Measurements from ENCODE around the gene KRT80. TPM values are rescaled to one million over a fixed set of nuclear protein-coding genes. Genes with fewer than 3 reads are reported as not detected.

Gene KRT80
- total RNA-seq, 1 experiment from 2014 or later: not detected

DNA sequence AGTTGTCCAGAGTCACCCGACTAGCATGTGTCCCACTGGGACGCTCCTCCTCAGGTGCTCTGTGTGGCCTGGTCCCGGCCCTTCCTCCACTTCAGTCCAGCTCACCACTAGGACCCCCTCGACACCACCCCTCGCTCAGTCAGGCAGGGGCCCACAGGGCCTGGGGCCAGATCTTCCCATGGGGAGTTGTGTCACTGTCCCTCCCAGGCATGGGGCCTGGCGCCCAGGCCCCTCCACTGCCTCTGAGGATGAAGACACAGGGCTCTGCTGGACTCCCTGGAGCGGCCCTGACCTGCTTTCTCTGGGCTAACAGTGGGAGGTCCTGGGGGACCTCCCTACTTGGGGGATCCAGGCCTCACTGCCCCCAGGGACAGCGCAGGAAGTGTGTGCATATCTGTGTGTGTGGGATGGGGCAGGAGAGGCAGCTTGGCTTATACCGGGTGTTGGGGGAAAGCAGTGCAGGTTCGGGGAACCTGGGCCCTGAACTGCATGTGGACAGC, 43.8 kb downstream of the KRT80 start:
- H3K9me2 ChIP-seq (replicated peaks; ENCODE audit: insufficient read depth, low read length): no peaks in the 10 kb centered on the region
- no peak overlapping the region for H3K27ac ChIP-seq (ENCODE audit: low read length)
- DNase-seq: no peak
- H2AFZ ChIP-seq (ENCODE audit: low read length): no peak overlapping the region
- H3K9ac ChIP-seq (ENCODE audit: low read length): no peak overlapping the region
- H3K27me3 ChIP-seq (ENCODE audit: low read length): no peaks in the 10 kb centered on the region
- H3K4me3 ChIP-seq (ENCODE audit: low read length): no peak overlapping the region
- H4K20me1 ChIP-seq (ENCODE audit: insufficient read depth, low read depth, low read length): no peaks in the 10 kb centered on the region
- no peaks in the 10 kb centered on the region for H3K79me2 ChIP-seq (ENCODE audit: low read length)
- H3K9me3 ChIP-seq (ENCODE audit: low read length): no peaks in the 10 kb centered on the region
- H3K36me3 ChIP-seq (ENCODE audit: insufficient read depth, low read length): no peaks in the 10 kb centered on the region
- no peak overlapping the region for H3K4me2 ChIP-seq (ENCODE audit: low read depth, low read length, poor library complexity, severe bottlenecking)
- H3K4me1 ChIP-seq (ENCODE audit: low read length): no peaks in the 10 kb centered on the region

DNA sequence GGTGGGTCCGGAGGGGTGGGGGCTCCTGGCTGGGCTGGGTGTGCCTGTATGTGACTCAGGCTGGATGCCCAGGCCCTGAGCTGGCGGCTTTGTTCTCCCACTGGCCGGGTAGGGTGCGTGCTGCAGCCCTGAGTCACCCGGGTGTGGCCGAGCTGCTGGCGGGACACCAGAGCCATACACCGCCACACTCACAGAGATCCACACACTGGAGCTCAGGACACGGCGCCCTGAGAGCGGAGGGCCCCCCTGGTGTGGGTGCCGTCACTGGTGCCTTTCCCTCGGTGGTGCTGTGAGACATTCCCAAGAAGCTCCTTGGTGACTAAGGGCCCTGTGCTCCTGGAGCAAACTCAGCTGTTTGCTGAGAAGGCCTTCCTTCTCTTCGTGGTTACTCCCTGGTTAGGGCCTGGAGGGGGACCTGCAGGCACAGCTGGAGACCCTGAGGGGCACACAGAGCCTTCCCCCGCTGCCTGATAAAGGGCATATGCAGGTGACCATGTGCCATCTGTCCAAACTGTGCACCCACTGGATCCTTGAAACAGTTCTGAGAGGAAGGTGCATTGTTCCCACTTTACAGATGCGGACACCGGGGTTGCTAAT, 44.3 kb downstream of the KRT80 start:
- Histone ChIP-seq H3K27ac (ENCODE audit: low read length) (no peak overlapping the region), H3K4me3 (ENCODE audit: low read length) (no peak overlapping the region), H3K4me1 (ENCODE audit: low read length) (no peaks in the 10 kb centered on the region), H3K9me2 (replicated peaks; ENCODE audit: insufficient read depth, low read length) (no peaks in the 10 kb centered on the region), H3K4me2 (ENCODE audit: low read depth, low read length, poor library complexity, severe bottlenecking) (no peak overlapping the region), H3K9ac (ENCODE audit: low read length) (no peak overlapping the region), H4K20me1 (ENCODE audit: insufficient read depth, low read depth, low read length) (no peaks in the 10 kb centered on the region), H2AFZ (ENCODE audit: low read length) (no peak overlapping the region), H3K79me2 (ENCODE audit: low read length) (no peaks in the 10 kb centered on the region), H3K27me3 (ENCODE audit: low read length) (no peaks in the 10 kb centered on the region), H3K9me3 (ENCODE audit: low read length) (no peaks in the 10 kb centered on the region), H3K36me3 (ENCODE audit: insufficient read depth, low read length) (no peaks in the 10 kb centered on the region)
- DNase-seq: no peak

DNA sequence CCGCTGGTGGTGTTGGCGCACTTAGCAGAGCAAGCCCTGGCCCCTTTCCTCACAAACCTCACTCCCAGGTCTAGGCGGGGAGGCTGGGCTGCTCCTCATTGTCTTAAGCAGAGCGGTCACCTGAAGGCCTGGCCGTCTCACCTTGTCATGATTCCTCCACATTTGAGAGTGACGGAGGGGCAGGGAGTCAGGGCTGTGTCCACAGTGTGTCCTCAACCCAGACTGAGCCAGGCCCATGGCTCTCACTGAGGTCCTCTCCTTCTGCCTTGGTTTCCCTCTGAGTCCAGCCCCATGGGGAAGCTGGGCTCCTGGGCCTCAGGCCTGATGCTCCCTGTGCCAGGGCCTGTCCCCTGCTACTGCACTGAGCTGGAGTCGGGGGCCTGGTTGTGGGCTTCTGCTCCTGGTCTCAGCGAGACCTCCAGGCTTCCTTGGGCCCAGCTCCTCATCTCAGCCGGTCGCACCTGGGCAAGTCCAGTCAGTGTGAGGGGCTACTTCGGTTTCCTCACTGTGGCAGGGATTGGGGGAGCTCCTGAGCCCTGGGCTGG, 44.9 kb downstream of the KRT80 start:
- H3K4me1 ChIP-seq (ENCODE audit: low read length): no peaks in the 10 kb centered on the region
- no peak for DNase-seq
- no peak overlapping the region for H2AFZ ChIP-seq (ENCODE audit: low read length)
- no peak overlapping the region for H3K27ac ChIP-seq (ENCODE audit: low read length)
- H4K20me1 ChIP-seq (ENCODE audit: insufficient read depth, low read depth, low read length): no peaks in the 10 kb centered on the region
- no peaks in the 10 kb centered on the region for H3K9me2 ChIP-seq (replicated peaks; ENCODE audit: insufficient read depth, low read length)
- no peak overlapping the region for H3K4me2 ChIP-seq (ENCODE audit: low read depth, low read length, poor library complexity, severe bottlenecking)
- no peak overlapping the region for H3K4me3 ChIP-seq (ENCODE audit: low read length)
- no peaks in the 10 kb centered on the region for H3K27me3 ChIP-seq (ENCODE audit: low read length)
- no peaks in the 10 kb centered on the region for H3K79me2 ChIP-seq (ENCODE audit: low read length)
- H3K36me3 ChIP-seq (ENCODE audit: insufficient read depth, low read length): no peaks in the 10 kb centered on the region
- no peak overlapping the region for H3K9ac ChIP-seq (ENCODE audit: low read length)
- no peaks in the 10 kb centered on the region for H3K9me3 ChIP-seq (ENCODE audit: low read length)

DNA sequence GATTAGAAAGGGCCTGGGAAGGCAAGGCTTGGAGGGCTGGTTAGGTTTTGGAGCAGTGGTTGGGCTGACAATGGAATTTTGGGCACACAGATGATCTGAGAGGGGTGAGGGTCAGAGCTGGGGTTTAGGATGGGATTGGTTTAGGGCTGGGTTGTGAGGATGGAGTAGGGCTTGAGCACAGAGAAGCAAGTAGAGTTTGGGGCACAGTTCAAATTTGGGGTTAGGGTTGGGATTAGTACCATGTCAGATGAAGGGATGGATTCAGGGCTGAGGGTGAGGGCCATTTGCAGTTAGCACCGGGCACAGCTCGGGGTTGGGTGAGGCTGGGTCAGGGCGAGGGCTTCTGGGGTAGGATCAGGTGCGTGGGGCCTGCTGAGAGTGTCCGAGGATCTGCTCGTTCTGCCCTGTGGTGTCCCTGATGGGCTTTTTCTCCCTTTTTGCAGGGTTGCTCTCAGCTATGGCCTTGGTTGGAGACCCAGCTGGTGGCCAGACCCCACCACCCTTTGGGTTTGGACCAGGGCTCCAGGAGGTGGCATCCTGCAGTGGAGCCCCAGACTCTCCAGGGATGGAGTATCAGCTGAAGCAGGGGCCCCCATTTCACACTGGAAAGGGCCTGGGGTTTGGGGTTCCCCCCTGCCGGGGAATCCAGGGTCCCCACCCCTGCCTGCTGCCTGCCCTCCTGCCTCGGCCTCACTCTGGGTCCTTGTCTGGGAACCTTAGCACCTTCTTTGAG, 45.6 kb downstream of the KRT80 start:
- H3K9ac ChIP-seq (ENCODE audit: low read length): no peak overlapping the region
- no peaks in the 10 kb centered on the region for H3K79me2 ChIP-seq (ENCODE audit: low read length)
- no peaks in the 10 kb centered on the region for H4K20me1 ChIP-seq (ENCODE audit: insufficient read depth, low read depth, low read length)
- no peaks in the 10 kb centered on the region for H3K9me3 ChIP-seq (ENCODE audit: low read length)
- no peaks in the 10 kb centered on the region for H3K36me3 ChIP-seq (ENCODE audit: insufficient read depth, low read length)
- H2AFZ ChIP-seq (ENCODE audit: low read length): no peak overlapping the region
- no peaks in the 10 kb centered on the region for H3K9me2 ChIP-seq (replicated peaks; ENCODE audit: insufficient read depth, low read length)
- peaks cover 3% of the 10 kb centered on the region for H3K4me1 ChIP-seq (ENCODE audit: low read length)
- H3K27me3 ChIP-seq (ENCODE audit: low read length): no peaks in the 10 kb centered on the region
- H3K4me2 ChIP-seq (ENCODE audit: low read depth, low read length, poor library complexity, severe bottlenecking): no peak overlapping the region
- no peak overlapping the region for H3K27ac ChIP-seq (ENCODE audit: low read length)
- no peak for DNase-seq
- H3K4me3 ChIP-seq (ENCODE audit: low read length): no peak overlapping the region

DNA sequence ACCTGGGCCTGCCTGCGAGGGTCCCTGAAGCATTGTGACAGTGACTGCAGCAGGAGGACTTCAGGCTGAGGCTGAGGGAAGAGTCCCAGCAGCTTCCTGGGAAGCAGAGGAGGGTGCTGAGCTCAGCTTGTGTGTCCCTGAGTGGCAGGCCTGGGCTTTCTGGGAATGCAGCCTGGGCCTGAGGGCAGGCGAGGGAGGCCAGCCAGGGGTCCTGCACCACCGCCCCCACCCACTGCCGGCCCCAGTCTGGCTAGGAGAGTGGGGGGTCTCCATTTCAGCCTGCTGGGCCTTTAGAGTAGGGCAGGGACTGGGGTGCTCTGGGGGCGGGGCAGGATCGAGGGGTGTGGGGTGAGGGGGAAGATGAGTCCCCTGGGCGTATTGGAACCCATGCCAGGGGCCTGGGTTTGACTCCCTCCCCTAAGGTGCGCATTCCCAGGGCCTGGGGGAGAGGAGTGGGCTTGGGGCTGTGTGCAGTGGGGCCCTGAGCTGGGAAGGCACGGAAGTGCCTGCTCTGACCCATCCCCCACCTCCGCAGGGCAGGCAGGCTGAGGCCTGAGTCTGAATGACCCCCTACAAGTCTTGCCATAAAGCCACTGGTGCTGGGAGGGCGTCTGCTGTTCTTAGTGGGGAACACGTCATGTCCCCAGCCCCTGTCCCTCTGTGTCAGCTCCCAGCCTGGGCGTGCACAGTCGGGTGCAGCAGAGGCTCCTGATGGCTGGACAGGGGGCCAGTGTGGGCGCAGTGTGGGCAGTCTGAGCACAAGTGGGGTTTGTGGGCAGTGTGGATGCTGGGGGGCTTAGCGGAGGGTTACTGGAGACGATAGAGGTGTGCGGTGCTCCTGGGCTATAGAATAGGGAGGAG, 46.4 kb downstream of the KRT80 start:
- Histone ChIP-seq H3K9me2 (replicated peaks; ENCODE audit: insufficient read depth, low read length) (no peaks in the 10 kb centered on the region), H3K9me3 (ENCODE audit: low read length) (no peaks in the 10 kb centered on the region), H3K79me2 (ENCODE audit: low read length) (no peaks in the 10 kb centered on the region), H3K4me2 (ENCODE audit: low read depth, low read length, poor library complexity, severe bottlenecking) (no peak overlapping the region), H4K20me1 (ENCODE audit: insufficient read depth, low read depth, low read length) (no peaks in the 10 kb centered on the region), H3K9ac (ENCODE audit: low read length) (no peak overlapping the region), H3K27me3 (ENCODE audit: low read length) (no peaks in the 10 kb centered on the region), H3K4me1 (ENCODE audit: low read length) (peaks cover 11% of the 10 kb centered on the region), H3K27ac (ENCODE audit: low read length) (no peak overlapping the region), H2AFZ (ENCODE audit: low read length) (no peak overlapping the region), H3K4me3 (ENCODE audit: low read length) (no peak overlapping the region), H3K36me3 (ENCODE audit: insufficient read depth, low read length) (no peaks in the 10 kb centered on the region)
- no peak for DNase-seq

DNA sequence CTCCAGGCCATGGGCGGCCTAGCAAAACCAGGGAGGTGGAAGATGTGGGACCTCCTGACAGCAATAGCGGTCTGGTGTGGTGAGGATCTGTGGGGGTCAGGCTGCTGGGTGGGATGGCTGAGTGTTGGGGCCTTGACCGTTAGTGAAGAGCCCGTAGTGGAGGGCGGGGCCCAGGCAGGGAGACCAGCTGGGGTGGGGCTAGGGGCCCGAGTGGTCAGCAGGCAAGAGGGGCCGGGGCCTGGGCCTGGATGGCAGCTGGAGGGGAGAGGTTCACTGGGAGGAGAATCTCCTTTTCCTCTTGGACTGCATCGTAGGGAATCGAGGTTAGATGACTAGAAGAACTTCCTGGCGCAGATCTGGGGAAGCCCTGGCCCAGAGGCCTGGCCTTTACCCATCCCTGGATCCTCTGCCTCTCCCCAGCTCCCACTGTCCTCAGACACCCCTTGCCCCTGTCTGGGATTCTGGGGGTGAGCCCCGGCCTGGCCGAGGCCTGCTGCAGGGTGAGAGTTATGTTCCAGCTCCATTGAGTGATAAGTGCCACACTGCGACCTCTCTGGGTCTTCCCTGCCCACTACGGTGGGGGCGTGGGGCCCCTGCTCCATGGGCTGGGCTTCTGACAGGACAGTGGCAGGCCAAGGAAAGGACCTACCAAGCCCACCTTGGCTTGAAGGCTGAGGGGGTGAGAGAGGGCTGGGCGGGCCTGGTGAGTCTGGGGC, 47.1 kb downstream of the KRT80 start:
- Histone ChIP-seq H4K20me1 (ENCODE audit: insufficient read depth, low read depth, low read length) (no peaks in the 10 kb centered on the region), H3K9ac (ENCODE audit: low read length) (no peak overlapping the region), H3K4me3 (ENCODE audit: low read length) (no peak overlapping the region), H3K27me3 (ENCODE audit: low read length) (no peaks in the 10 kb centered on the region), H3K27ac (ENCODE audit: low read length) (no peak overlapping the region), H3K79me2 (ENCODE audit: low read length) (no peaks in the 10 kb centered on the region), H2AFZ (ENCODE audit: low read length) (no peak overlapping the region), H3K36me3 (ENCODE audit: insufficient read depth, low read length) (no peaks in the 10 kb centered on the region), H3K4me1 (ENCODE audit: low read length) (peaks cover 19% of the 10 kb centered on the region), H3K4me2 (ENCODE audit: low read depth, low read length, poor library complexity, severe bottlenecking) (no peak overlapping the region), H3K9me2 (replicated peaks; ENCODE audit: insufficient read depth, low read length) (no peaks in the 10 kb centered on the region), H3K9me3 (ENCODE audit: low read length) (no peaks in the 10 kb centered on the region)
- no peak for DNase-seq

DNA sequence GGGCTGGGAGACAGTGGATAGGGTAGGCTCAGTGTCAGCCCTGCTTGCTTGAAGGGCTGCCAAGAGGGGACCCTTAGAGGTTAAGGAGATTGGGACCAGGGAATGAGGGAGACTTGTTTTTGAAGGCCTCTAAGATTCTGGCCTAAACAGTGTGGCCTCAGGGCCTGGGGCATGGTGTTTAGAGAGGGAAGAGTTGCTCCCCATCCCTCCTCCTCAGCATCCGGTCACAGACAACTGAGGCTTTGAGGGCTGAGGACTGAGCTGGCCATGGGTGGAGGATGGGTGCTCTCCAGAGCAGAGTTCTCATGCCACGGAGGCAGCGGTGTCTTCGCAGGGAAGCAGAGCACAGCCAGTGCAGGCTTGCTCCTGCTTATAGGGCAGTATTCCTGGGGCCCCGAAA, 49.4 kb downstream of the KRT80 start:
- no peaks in the 10 kb centered on the region for H3K9me2 ChIP-seq (replicated peaks; ENCODE audit: insufficient read depth, low read length)
- no peak overlapping the region for H3K4me3 ChIP-seq (ENCODE audit: low read length)
- no peak overlapping the region for H2AFZ ChIP-seq (ENCODE audit: low read length)
- no peak for DNase-seq
- no peaks in the 10 kb centered on the region for H3K79me2 ChIP-seq (ENCODE audit: low read length)
- H3K4me1 ChIP-seq (ENCODE audit: low read length): peaks cover 30% of the 10 kb centered on the region
- no peak overlapping the region for H3K4me2 ChIP-seq (ENCODE audit: low read depth, low read length, poor library complexity, severe bottlenecking)
- no peak overlapping the region for H3K9ac ChIP-seq (ENCODE audit: low read length)
- H3K36me3 ChIP-seq (ENCODE audit: insufficient read depth, low read length): no peaks in the 10 kb centered on the region
- H4K20me1 ChIP-seq (ENCODE audit: insufficient read depth, low read depth, low read length): no peaks in the 10 kb centered on the region
- no peaks in the 10 kb centered on the region for H3K9me3 ChIP-seq (ENCODE audit: low read length)
- H3K27me3 ChIP-seq (ENCODE audit: low read length): no peaks in the 10 kb centered on the region
- H3K27ac ChIP-seq (ENCODE audit: low read length): no peak overlapping the region

Measured in Karpas-422 (cell line).